Left ventricle myocardium inferior (tissue), 1 donor: ENCODE data around the gene AP3S2. TPM values are rescaled to one million over a fixed set of nuclear protein-coding genes. Genes with fewer than 3 reads are reported as not detected.
"Not testable (repeated sequence)": the region's sequence is repeated elsewhere in the genome, so short reads cannot be mapped to it uniquely, and the experiment has no call there.

Experiments
- DNase-seq: peaks from one replicate; pipeline ENCODE4 v3.0.0-alpha.2; 2020
- H3K27ac ChIP-seq: fragments of 200-600 bp; replicated peaks from 2 replicates; pipeline ENCODE4 v1.8.0; 2021
- H3K27me3 ChIP-seq: fragments of 200-600 bp; 2 replicates; pipeline ENCODE4 v1.8.0; 2021; ENCODE audit warnings: low read depth
- H3K36me3 ChIP-seq: fragments of 200-600 bp; 2 replicates; pipeline ENCODE4 v1.8.0; 2021
- H3K4me1 ChIP-seq: fragments of 200-600 bp; 2 replicates; pipeline ENCODE4 v1.8.0; 2021
- H3K4me3 ChIP-seq: fragments of 200-600 bp; 2 replicates; pipeline ENCODE4 v1.8.0; 2021; ENCODE audit warnings: mild to moderate bottlenecking, moderate library complexity
- H3K9me3 ChIP-seq: fragments of 200-600 bp; replicated peaks from 2 replicates; pipeline ENCODE4 v1.8.0; 2021
- intact Hi-C: fragments of 100-400 bp; cut with micrococcal nuclease; formaldehyde crosslinking; loops from one replicate; pipeline ENCODE4 v1.11.0; 2022
- total RNA-seq: library from RNA; stranded (reverse); fragmentation: NEBNext Ultra II Directional; extraction: Animal tissue kit (Norgen Biotek cat#: 25700); gene quantifications from one replicate; pipeline ENCODE4 v1.2.1, GENCODE V29; 2021
- TF ChIP-seq, protein P1 (sequence below): fragments of 200-600 bp; IDR thresholded peaks from 2 replicates; pipeline ENCODE4 v1.8.0; 2021; ENCODE audit warnings: antibody characterized with exemption, mild to moderate bottlenecking, borderline replicate concordance
- donor health status: DM: no; HTN: yes; CAD: no; lungs with severe emphysema.

The AP3S2 gene
- total RNA-seq, 1 donor from 2014 or later, result 44.1 TPM

DNA sequence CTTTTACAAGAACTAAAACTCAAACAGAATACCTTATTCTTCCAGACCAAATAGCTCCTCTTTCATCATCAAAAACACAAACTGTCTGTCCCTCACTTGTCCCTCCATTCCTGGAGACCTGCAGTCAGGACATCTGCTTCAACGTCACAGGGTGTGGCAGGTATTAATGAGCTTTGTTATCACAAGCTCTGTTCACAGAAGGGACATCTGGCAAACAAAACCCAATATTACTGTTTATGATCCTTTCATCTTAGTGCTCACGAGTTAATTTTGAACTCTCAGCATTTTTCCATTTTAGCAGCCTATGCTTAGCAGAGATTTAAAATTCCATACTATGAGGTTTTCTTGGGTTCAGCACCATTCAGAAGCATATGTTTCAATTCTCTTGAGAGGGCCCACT lies 32.9 kb downstream of the AP3S2 start:
- Histone ChIP-seq H3K4me3 (no peak overlapping the region), H3K9me3 (no peaks in the 10 kb centered on the region), H3K27ac (no peak overlapping the region), H3K36me3 (peaks cover 42% of the 10 kb centered on the region), H3K4me1 (no peaks in the 10 kb centered on the region), H3K27me3 (no peaks in the 10 kb centered on the region)
- TF ChIP-seq, protein P1, sequence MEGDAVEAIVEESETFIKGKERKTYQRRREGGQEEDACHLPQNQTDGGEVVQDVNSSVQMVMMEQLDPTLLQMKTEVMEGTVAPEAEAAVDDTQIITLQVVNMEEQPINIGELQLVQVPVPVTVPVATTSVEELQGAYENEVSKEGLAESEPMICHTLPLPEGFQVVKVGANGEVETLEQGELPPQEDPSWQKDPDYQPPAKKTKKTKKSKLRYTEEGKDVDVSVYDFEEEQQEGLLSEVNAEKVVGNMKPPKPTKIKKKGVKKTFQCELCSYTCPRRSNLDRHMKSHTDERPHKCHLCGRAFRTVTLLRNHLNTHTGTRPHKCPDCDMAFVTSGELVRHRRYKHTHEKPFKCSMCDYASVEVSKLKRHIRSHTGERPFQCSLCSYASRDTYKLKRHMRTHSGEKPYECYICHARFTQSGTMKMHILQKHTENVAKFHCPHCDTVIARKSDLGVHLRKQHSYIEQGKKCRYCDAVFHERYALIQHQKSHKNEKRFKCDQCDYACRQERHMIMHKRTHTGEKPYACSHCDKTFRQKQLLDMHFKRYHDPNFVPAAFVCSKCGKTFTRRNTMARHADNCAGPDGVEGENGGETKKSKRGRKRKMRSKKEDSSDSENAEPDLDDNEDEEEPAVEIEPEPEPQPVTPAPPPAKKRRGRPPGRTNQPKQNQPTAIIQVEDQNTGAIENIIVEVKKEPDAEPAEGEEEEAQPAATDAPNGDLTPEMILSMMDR, result no peak
- no peak for DNase-seq
- intact Hi-C loops, result no loop called here

DNA sequence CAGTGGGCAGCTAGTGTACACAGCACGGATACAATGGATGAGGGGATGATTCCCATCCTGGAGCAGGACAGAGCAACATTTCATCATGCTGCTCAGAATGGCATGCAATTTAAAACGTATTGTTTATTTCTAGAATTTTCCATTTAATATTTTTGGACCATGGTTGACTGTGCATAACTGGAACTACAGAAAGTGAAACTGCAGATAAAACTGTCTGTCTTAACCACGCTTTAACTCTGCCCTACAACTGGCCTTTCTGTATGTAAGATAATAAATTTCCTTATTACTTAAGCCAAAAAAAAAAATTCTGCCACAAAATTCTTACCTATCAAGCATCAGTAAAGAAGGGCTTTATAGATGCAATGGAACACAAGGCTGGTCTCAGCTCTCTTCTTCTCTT lies 33.4 kb downstream of the AP3S2 start:
- H3K4me1 ChIP-seq, result no peaks in the 10 kb centered on the region

DNA sequence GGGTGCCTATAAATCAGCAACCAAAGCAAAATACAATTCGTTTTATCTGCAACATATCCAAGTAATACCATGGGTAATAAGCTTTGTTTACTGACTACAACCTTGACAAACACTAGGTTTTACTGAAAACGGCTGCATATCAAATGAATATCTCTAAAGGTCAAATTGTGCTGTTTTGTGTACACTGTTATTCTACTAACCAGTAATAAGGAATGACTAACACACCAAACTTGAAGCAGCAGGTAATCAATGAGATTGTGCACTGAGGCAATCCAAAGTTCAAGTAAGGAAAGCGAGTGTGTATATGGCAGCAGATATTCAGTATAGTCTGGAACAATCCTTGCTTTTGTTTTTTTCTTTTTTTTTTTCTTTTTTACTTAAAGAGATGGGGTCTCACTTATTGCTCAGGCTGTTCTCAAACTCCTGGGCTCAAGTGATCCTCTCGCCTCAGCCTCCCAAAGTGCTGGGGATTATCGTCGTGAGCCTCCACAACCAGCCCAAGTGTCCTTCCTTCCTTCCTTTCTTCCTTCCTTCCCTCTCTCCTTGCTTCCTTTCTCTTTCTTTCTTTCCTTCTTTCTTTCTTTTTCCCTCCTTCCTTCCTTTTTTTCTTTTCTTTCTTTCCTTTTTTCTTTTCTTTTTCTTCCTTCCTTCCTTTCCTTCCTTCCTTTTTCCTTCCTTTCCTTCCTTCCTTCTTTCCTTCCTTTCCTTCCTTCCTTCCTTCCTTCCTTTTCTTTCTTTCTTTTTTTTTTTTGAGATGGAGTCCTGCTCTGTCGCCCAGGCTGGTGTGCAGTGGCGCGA lies 34.9 kb downstream of the AP3S2 start:
- Histone ChIP-seq H3K4me3 (no peak overlapping the region), H3K9me3 (no peaks in the 10 kb centered on the region), H3K4me1 (no peaks in the 10 kb centered on the region), H3K36me3 (peaks cover 27% of the 10 kb centered on the region), H3K27me3 (no peaks in the 10 kb centered on the region), H3K27ac (no peak overlapping the region)
- no peak for DNase-seq
- TF ChIP-seq, protein P1, result no peak
- intact Hi-C loops, result no loop called here

More for the DNA sequence above, 33.4 kb downstream of the AP3S2 start:
- Histone ChIP-seq H3K36me3 (peaks cover 38% of the 10 kb centered on the region), H3K9me3 (no peaks in the 10 kb centered on the region), H3K4me3 (no peak overlapping the region), H3K27ac (no peak overlapping the region), H3K27me3 (no peaks in the 10 kb centered on the region)
- intact Hi-C loops, result no loop called here
- TF ChIP-seq, protein P1, result no peak
- no peak for DNase-seq

DNA sequence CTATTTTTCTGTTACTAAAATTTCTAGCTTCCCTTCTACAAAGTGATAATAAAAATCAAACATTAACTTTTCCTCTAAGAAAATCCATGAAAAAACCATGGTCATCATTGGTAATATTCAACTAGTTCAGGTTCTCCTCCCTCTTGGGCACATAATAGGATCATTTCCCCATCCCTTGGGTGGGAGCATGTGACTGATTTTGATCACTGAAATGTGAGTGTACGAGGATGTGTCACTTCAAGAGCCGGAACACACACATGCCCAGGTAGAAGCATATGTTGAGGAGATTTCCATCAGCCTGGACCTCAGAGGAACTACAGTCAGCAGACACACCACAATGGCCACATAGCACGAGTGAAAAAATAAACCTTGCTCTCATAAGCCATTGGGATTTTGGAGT lies 36.1 kb downstream of the AP3S2 start:
- no peak for DNase-seq
- H3K9me3 ChIP-seq, result no peaks in the 10 kb centered on the region
- TF ChIP-seq, protein P1, result no peak
- no peak overlapping the region for H3K27ac ChIP-seq
- intact Hi-C loops, result no loop called here
- peaks cover 25% of the 10 kb centered on the region for H3K36me3 ChIP-seq
- peaks cover 2% of the 10 kb centered on the region for H3K4me1 ChIP-seq
- H3K27me3 ChIP-seq, result no peaks in the 10 kb centered on the region
- no peak overlapping the region for H3K4me3 ChIP-seq

DNA sequence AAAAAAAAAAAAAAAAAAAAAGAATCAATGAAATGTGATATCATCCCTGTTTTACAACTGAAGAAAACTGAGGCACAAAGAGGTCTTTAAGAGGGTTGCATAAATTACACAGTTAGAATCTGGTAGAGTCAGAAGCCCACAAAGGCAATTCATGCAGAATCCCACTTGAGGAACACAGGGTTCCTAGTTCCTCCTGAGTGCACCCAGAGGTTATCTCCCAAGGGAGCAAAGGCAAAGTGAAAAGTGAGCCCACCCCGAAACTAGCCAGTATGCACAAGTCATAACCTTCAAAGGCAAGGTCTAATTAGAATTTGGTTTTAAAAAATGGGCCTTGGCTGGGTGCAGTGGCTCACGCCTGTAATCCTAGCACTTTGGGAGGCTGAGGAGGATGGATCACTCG lies 37.8 kb downstream of the AP3S2 start:
- intact Hi-C loops, result no loop called here
- DNase-seq, result no peak
- Histone ChIP-seq H3K4me1 (peaks cover 5% of the 10 kb centered on the region), H3K4me3 (no peak overlapping the region), H3K27ac (no peak overlapping the region), H3K27me3 (no peaks in the 10 kb centered on the region), H3K36me3 (peaks cover 32% of the 10 kb centered on the region), H3K9me3 (no peaks in the 10 kb centered on the region)
- TF ChIP-seq, protein P1, result no peak

DNA sequence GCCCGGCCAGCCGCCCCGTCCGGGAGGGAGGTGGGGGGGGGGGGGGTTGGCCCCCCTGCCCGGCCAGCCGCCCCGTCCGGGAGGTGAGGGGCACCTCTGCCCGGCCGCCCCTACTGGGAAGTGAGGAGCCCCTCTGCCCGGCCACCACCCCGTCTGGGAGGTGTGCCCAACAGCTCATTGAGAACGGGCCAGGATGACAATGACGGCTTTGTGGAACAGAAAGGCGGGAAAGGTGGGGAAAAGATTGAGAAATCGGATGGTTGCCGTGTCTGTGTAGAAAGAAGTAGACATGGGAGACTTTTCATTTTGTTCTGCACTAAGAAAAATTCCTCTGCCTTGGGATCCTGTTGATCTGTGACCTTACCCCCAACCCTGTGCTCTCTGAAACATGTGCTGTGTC lies 38.9 kb downstream of the AP3S2 start:
- H3K27ac ChIP-seq, DNase-seq, H3K4me1 ChIP-seq, H3K4me3 ChIP-seq, H3K9me3 ChIP-seq, intact Hi-C loops, H3K27me3 ChIP-seq: not testable (repeated sequence)
- peaks cover 32% of the 10 kb centered on the region for H3K36me3 ChIP-seq
